Fibroblast of lung (primary cell): Measurements from ENCODE around the gene GID8. TPM values are rescaled to one million over a fixed set of nuclear protein-coding genes. Genes with fewer than 3 reads are reported as not detected.

Experiments used
- DNase-seq, 2 donors: peaks; one replicate each; pipeline versions ENCODE4 v3.0.0 to v3.0.0-alpha.2; 2010; ENCODE audit warnings: low read depth in 2 of 2
- H2AFZ ChIP-seq: 2 replicates; pipeline ENCODE4 v1.5.1; 2012; ENCODE audit warnings: low read length, control low read depth, inconsistent platforms
- H3K27ac ChIP-seq: 2 replicates; pipeline ENCODE4 v1.5.1; 2011; ENCODE audit warnings: low read length, control low read depth; ENCODE audit not compliant: insufficient read depth
- H3K27me3 ChIP-seq: 2 replicates; pipeline ENCODE4 v1.5.1; 2011; ENCODE audit warnings: mild to moderate bottlenecking, low read length; ENCODE audit not compliant: control insufficient read depth, insufficient read depth
- H3K36me3 ChIP-seq: 2 replicates; pipeline ENCODE4 v1.5.1; 2011; ENCODE audit warnings: low read length; ENCODE audit not compliant: control insufficient read depth, insufficient read depth
- H3K4me1 ChIP-seq: 2 replicates; pipeline ENCODE4 v1.5.1; 2011; ENCODE audit warnings: low read length; ENCODE audit not compliant: control insufficient read depth, insufficient read depth; ENCODE audit errors: extremely low read depth
- H3K4me2 ChIP-seq: 2 replicates; pipeline ENCODE4 v1.5.1; 2011; ENCODE audit warnings: low read length, control low read depth; ENCODE audit not compliant: insufficient read depth; ENCODE audit errors: extremely low read depth
- H3K4me3 ChIP-seq, 4 experiments: fragments of 200-600 bp in 1 of 4; sonication (generic) in 1 of 4; replicated peaks in 1 of 4; 2 replicates each; pipeline ENCODE4 v1.5.1; 2011 to 2016; ENCODE audit warnings: low read length in 4 of 4, low read depth in 3 of 4, mild to moderate bottlenecking in 3 of 4, control low read depth in 2 of 4, inconsistent platforms in 1 of 4, mixed read lengths in 1 of 4; ENCODE audit not compliant: insufficient read depth in 1 of 4; ENCODE audit errors: control extremely low read depth in 1 of 4
- H3K79me2 ChIP-seq: 2 replicates; pipeline ENCODE4 v1.5.1; 2012; ENCODE audit warnings: mild to moderate bottlenecking, low read length, inconsistent platforms; ENCODE audit not compliant: control insufficient read depth, insufficient read depth
- H3K9ac ChIP-seq: 2 replicates; pipeline ENCODE4 v1.5.1; 2011; ENCODE audit warnings: mild to moderate bottlenecking, low read length, control low read depth; ENCODE audit not compliant: insufficient read depth
- H3K9me3 ChIP-seq: 2 replicates; pipeline ENCODE4 v1.5.1; 2012; ENCODE audit warnings: low read depth, low read length; ENCODE audit not compliant: control insufficient read depth, insufficient read depth
- H4K20me1 ChIP-seq: 2 replicates; pipeline ENCODE4 v1.5.1; 2011; ENCODE audit warnings: low read length; ENCODE audit not compliant: control insufficient read depth, insufficient read depth; ENCODE audit errors: extremely low read depth
- EZH2 ChIP-seq: IDR thresholded peaks from 2 replicates; pipeline ENCODE4 v1.5.1; 2012; ENCODE audit warnings: low read length, control low read depth, mild to moderate bottlenecking; ENCODE audit errors: missing control alignments
- polyA plus RNA-seq, 2 donors: library from polyadenylated mRNA; depleted of rRNA in 1 of 2; stranded (reverse) in 1 of 2; unstranded in 1 of 2; fragments of >200 nt; gene quantifications; 2 replicates each; pipeline ENCODE4 v1.2.1, GENCODE V29; 2011 to 2012; ENCODE audit warnings: missing spikeins in 1 of 2
- total RNA-seq: library from RNA; depleted of rRNA; stranded (reverse); fragments of >200 nt; gene quantifications from 2 replicates; pipeline ENCODE4 v1.2.1, GENCODE V29; 2014
- TF ChIP-seq, protein P1 (sequence below), 2 donors: IDR thresholded peaks in 1 of 2; conservative IDR thresholded peaks in 1 of 2; 1 replicate in 1 of 2; 2 replicates in 1 of 2; pipeline ENCODE4 v1.5.1; 2011 to 2012; ENCODE audit warnings: low read length in 2 of 2, control low read depth in 1 of 2, inconsistent platforms in 1 of 2, low read depth in 1 of 2, mild to moderate bottlenecking in 1 of 2

The GID8 gene
- total and polyA plus RNA-seq, 2 donors (not counting 1 experiment from before 2014, with no cell fraction given), result 23.0 to 33.9 TPM

DNA sequence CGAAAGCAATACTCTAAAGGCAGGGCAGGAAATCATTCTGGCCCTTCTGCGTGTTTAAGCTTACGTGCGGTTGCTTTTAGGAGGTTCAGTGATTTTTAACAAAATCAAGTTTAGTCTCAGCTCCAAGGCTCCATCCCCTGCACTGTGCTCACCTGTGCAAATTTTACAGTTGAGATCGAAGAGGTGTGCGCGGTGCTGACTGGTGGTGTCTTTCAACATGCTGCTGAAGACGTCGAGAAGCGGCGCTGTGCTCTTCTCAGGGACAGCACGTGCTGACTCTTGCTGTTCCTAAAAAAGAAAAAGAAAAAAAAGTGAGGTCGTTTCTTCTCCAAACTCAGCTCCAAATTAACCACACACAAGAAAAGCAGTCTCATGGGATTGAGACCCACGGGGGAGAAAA lies 43.7 kb upstream of the GID8 start:
- H2AFZ ChIP-seq, result no peak overlapping the region
- H3K27ac ChIP-seq, result no peak overlapping the region
- H3K27me3 ChIP-seq, result no peaks in the 10 kb centered on the region
- H3K9ac ChIP-seq, result no peak overlapping the region
- DNase-seq, result no peak
- H3K36me3 ChIP-seq, result peaks cover 23% of the 10 kb centered on the region
- no peaks in the 10 kb centered on the region for H3K4me1 ChIP-seq
- no peaks in the 10 kb centered on the region for H3K9me3 ChIP-seq
- TF ChIP-seq EZH2, result no peak
- TF ChIP-seq, protein P1, sequence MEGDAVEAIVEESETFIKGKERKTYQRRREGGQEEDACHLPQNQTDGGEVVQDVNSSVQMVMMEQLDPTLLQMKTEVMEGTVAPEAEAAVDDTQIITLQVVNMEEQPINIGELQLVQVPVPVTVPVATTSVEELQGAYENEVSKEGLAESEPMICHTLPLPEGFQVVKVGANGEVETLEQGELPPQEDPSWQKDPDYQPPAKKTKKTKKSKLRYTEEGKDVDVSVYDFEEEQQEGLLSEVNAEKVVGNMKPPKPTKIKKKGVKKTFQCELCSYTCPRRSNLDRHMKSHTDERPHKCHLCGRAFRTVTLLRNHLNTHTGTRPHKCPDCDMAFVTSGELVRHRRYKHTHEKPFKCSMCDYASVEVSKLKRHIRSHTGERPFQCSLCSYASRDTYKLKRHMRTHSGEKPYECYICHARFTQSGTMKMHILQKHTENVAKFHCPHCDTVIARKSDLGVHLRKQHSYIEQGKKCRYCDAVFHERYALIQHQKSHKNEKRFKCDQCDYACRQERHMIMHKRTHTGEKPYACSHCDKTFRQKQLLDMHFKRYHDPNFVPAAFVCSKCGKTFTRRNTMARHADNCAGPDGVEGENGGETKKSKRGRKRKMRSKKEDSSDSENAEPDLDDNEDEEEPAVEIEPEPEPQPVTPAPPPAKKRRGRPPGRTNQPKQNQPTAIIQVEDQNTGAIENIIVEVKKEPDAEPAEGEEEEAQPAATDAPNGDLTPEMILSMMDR (conservative IDR thresholded peaks at IDR 0.05 in 1 of 2, IDR thresholded peaks at IDR 0.05 in 1 of 2; ENCODE audit: low read depth in 1 of 2, low read length in 2 of 2), result no peak
- H4K20me1 ChIP-seq, result no peaks in the 10 kb centered on the region
- H3K4me3 ChIP-seq, result no peak overlapping the region
- no peaks in the 10 kb centered on the region for H3K79me2 ChIP-seq
- no peak overlapping the region for H3K4me2 ChIP-seq

- no peak overlapping the region for H2AFZ ChIP-seq
- H3K9ac ChIP-seq, result no peak overlapping the region
- H3K36me3 ChIP-seq, result peaks cover 17% of the 10 kb centered on the region
- no peak overlapping the region for H3K4me2 ChIP-seq
- no peaks in the 10 kb centered on the region for H3K27me3 ChIP-seq
- no peak overlapping the region for H3K27ac ChIP-seq
- TF ChIP-seq, protein P1 (conservative IDR thresholded peaks at IDR 0.05 in 1 of 2, IDR thresholded peaks at IDR 0.05 in 1 of 2; ENCODE audit: low read depth in 1 of 2, low read length in 2 of 2), result no peak
- H3K4me3 ChIP-seq, result no peak overlapping the region
- no peaks in the 10 kb centered on the region for H3K9me3 ChIP-seq
- H3K4me1 ChIP-seq, result peaks cover 5% of the 10 kb centered on the region
- no peaks in the 10 kb centered on the region for H3K79me2 ChIP-seq
- H4K20me1 ChIP-seq, result no peaks in the 10 kb centered on the region
- no peak for DNase-seq
Measured at GRCh38 chr20:62895539-62895938, 42.4 kb upstream of the GID8 start.

- Histone ChIP-seq H3K36me3 (peaks cover 18% of the 10 kb centered on the region), H4K20me1 (no peaks in the 10 kb centered on the region), H3K4me2 (no peak overlapping the region), H3K27ac (no peak overlapping the region), H3K9me3 (no peaks in the 10 kb centered on the region), H3K9ac (no peak overlapping the region), H3K4me1 (peaks cover 7% of the 10 kb centered on the region), H2AFZ (no peak overlapping the region), H3K79me2 (no peaks in the 10 kb centered on the region), H3K4me3 (no peak overlapping the region), H3K27me3 (no peaks in the 10 kb centered on the region)
- no peak for DNase-seq
- TF ChIP-seq, protein P1 (conservative IDR thresholded peaks at IDR 0.05 in 1 of 2, IDR thresholded peaks at IDR 0.05 in 1 of 2; ENCODE audit: low read depth in 1 of 2, low read length in 2 of 2), result no peak
- no peak for TF ChIP-seq EZH2
Measured at GRCh38 chr20:62896526-62896925, 41.4 kb upstream of the GID8 start.
